GM04504 (cell line): Measurements from ENCODE around the gene TRMU.

Source experiments
- DNase-seq: peaks from one replicate; pipeline ENCODE4 v3.0.0-alpha.2; 2012; ENCODE audit warnings: low read depth

TRMU gene

GRCh38 chr22:46356496-46357480, 21.3 kb downstream of the TRMU start:
- DNase-seq = no peak

GRCh38 chr22:46357711-46358520, 22.4 kb downstream of the TRMU start:
- DNase-seq = no peak

GRCh38 chr22:46358766-46359165, 23.3 kb downstream of the TRMU start:
- no peak for DNase-seq

GRCh38 chr22:46359362-46359761, 23.8 kb downstream of the TRMU start:
- DNase-seq = no peak

- DNase-seq = no peak
Measured at GRCh38 chr22:46360097-46360496, 24.6 kb downstream of the TRMU start.

GRCh38 chr22:46360891-46361290, 25.4 kb downstream of the TRMU start:
- DNase-seq = no peak

- DNase-seq = no peak
Measured at GRCh38 chr22:46361826-46362202, 26.3 kb downstream of the TRMU start.

GRCh38 chr22:46362203-46362933, 26.9 kb downstream of the TRMU start:
- DNase-seq = no peak

- no peak for DNase-seq
Measured at GRCh38 chr22:46362934-46363515, 27.5 kb downstream of the TRMU start.

GRCh38 chr22:46363611-46364321, 28.3 kb downstream of the TRMU start:
- no peak for DNase-seq

- no peak for DNase-seq
Measured at GRCh38 chr22:46364341-46365165, 29.0 kb downstream of the TRMU start.

GRCh38 chr22:46365166-46365624, 29.7 kb downstream of the TRMU start:
- no peak for DNase-seq

GRCh38 chr22:46366327-46366731, 30.8 kb downstream of the TRMU start:
- DNase-seq = no peak

GRCh38 chr22:46366801-46367706, 31.5 kb downstream of the TRMU start:
- DNase-seq = no peak

GRCh38 chr22:46367707-46368191, 32.2 kb downstream of the TRMU start:
- no peak for DNase-seq

- DNase-seq = no peak
Measured at GRCh38 chr22:46368422-46368821, 32.9 kb downstream of the TRMU start.

- DNase-seq = no peak
Measured at GRCh38 chr22:46368871-46369715, 33.6 kb downstream of the TRMU start.
